Astrocyte of the cerebellum (primary cell): Measurements from ENCODE around the gene DCDC2.
"Not testable (repeated sequence)": the region's sequence is repeated elsewhere in the genome, so short reads cannot be mapped to it uniquely, and the experiment has no call there.

ENCODE experiments used
- DNase-seq: peaks from one replicate; pipeline ENCODE4 v3.0.0-alpha.2; 2011; ENCODE audit warnings: low read depth
- H3K4me3 ChIP-seq: 2 replicates; pipeline ENCODE4 v1.5.1; 2011; ENCODE audit warnings: mild to moderate bottlenecking, low read depth, low read length, moderate library complexity
- CTCF ChIP-seq: IDR thresholded peaks from 2 replicates; pipeline ENCODE4 v1.5.1; 2012; ENCODE audit warnings: low read length, low read depth, moderate library complexity, mild to moderate bottlenecking; ENCODE audit errors: missing control alignments
- in situ Hi-C: cut with HindIII; loops from 2 replicates; pipeline ENCODE4 v1.10.0; 2017; ENCODE audit warnings: low sequenced_read_pairs

Gene DCDC2

GRCh38 chr6:24225838-24226237, 132.0 kb downstream of the DCDC2 start:
- no peak for TF ChIP-seq CTCF
- no peak overlapping the region for H3K4me3 ChIP-seq
- DNase-seq: no peak
- in situ Hi-C loops: no loop called here

GRCh38 chr6:24223115-24223919, 134.5 kb downstream of the DCDC2 start:
- in situ Hi-C loops: no loop called here
- H3K4me3 ChIP-seq: no peak overlapping the region
- TF ChIP-seq CTCF: no peak
- no peak for DNase-seq

- TF ChIP-seq CTCF: no peak
- in situ Hi-C loops: no loop called here
- no peak for DNase-seq
- no peak overlapping the region for H3K4me3 ChIP-seq
These were observed 138.2 kb downstream of the DCDC2 start for GRCh38 chr6:24219670-24220069.

DNA sequence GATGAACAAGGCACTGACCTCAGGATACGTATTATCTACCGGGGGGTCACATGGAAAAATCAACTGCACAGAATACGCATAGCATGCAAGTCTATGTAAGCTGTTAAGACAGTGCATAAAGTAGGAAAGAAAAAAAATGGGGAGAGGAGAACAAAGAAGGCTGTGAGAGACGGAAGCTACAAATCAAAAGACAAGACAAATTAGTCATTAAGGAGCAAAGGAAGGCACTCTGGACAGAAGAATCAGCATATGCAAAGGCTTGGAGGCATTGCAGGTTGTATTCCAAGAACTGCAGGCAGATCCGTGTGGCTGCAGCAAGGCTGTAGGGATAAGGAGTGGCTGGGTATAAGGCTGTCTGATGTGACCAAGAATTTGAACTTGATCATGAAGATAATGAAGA, 142.9 kb downstream of the DCDC2 start:
- in situ Hi-C loops: no loop called here
- DNase-seq: no peak
- TF ChIP-seq CTCF: no peak
- H3K4me3 ChIP-seq: no peak overlapping the region

GRCh38 chr6:24207413-24207812, 150.4 kb downstream of the DCDC2 start:
- no peak for DNase-seq
- in situ Hi-C loops: no loop called here
- no peak for TF ChIP-seq CTCF
- H3K4me3 ChIP-seq: no peak overlapping the region

GRCh38 chr6:24205020-24205492, 152.8 kb downstream of the DCDC2 start:
- in situ Hi-C loops: no loop called here
- H3K4me3 ChIP-seq: no peak overlapping the region
- DNase-seq: peak; percentile 33
- peak; percentile 50 for TF ChIP-seq CTCF

DNA sequence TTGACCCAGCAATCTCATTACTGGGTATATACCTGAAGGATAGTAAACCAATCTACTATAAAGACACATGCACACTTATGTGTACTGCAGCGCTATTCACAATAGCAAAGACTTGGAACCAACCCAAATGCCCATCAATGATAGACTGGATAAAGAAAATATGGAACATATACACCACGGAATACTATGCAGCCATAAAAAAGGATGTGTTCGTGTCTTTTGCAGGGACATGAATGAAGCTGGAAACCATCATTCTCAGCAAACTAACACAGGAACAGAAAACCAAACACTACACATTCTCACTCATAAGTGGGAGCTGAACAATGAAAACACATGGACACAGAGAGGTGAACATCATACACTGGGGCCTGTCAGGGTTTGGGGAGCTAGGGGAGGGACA, 153.7 kb downstream of the DCDC2 start:
- DNase-seq, in situ Hi-C loops, H3K4me3 ChIP-seq: not testable (repeated sequence)
